Ishikawa (cell line): ENCODE results near the gene EPHA10.

ENCODE experiments used
- CEBPB ChIP-seq: IDR thresholded peaks from 2 replicates; pipeline ENCODE4 v1.6.1; 2012
- CREB1 ChIP-seq: IDR thresholded peaks from 2 replicates; pipeline ENCODE4 v1.6.1; 2012; ENCODE audit warnings: low read depth
- EGR1 ChIP-seq: IDR thresholded peaks from 2 replicates; pipeline ENCODE4 v1.6.1; 2012
- EP300 ChIP-seq: IDR thresholded peaks from 2 replicates; pipeline ENCODE4 v1.6.1; 2012; ENCODE audit warnings: borderline replicate concordance
- FOXM1 ChIP-seq: IDR thresholded peaks from 2 replicates; pipeline ENCODE4 v1.6.1; 2012; ENCODE audit warnings: low read depth, borderline replicate concordance
- NFIC ChIP-seq: IDR thresholded peaks from 2 replicates; pipeline ENCODE4 v1.6.1; 2012
- RAD21 ChIP-seq: IDR thresholded peaks from 2 replicates; pipeline ENCODE4 v1.6.1; 2012; ENCODE audit warnings: low read depth
- TAF1 ChIP-seq: IDR thresholded peaks from 2 replicates; pipeline ENCODE4 v1.6.1; 2012; ENCODE audit warnings: low read depth, mild to moderate bottlenecking
- TCF12 ChIP-seq: IDR thresholded peaks from 2 replicates; pipeline ENCODE4 v1.6.1; 2012; ENCODE audit warnings: low read depth
- TEAD4 ChIP-seq: IDR thresholded peaks from 2 replicates; pipeline ENCODE4 v1.6.1; 2012
- YY1 ChIP-seq: IDR thresholded peaks from 2 replicates; pipeline ENCODE4 v1.6.1; 2012; ENCODE audit warnings: low read depth
- ZBTB7A ChIP-seq: IDR thresholded peaks from 2 replicates; pipeline ENCODE4 v1.6.1; 2012; ENCODE audit warnings: low read depth
- TF ChIP-seq, protein P1 (sequence below): IDR thresholded peaks from 2 replicates; pipeline ENCODE4 v1.6.1; 2012
- TF ChIP-seq, protein P2 (sequence below): IDR thresholded peaks from 2 replicates; pipeline ENCODE4 v1.6.1; 2012; ENCODE audit warnings: low read depth, mild to moderate bottlenecking
- TF ChIP-seq, protein P3 (sequence below): IDR thresholded peaks from 2 replicates; pipeline ENCODE4 v1.6.1; 2012

EPHA10 gene

DNA sequence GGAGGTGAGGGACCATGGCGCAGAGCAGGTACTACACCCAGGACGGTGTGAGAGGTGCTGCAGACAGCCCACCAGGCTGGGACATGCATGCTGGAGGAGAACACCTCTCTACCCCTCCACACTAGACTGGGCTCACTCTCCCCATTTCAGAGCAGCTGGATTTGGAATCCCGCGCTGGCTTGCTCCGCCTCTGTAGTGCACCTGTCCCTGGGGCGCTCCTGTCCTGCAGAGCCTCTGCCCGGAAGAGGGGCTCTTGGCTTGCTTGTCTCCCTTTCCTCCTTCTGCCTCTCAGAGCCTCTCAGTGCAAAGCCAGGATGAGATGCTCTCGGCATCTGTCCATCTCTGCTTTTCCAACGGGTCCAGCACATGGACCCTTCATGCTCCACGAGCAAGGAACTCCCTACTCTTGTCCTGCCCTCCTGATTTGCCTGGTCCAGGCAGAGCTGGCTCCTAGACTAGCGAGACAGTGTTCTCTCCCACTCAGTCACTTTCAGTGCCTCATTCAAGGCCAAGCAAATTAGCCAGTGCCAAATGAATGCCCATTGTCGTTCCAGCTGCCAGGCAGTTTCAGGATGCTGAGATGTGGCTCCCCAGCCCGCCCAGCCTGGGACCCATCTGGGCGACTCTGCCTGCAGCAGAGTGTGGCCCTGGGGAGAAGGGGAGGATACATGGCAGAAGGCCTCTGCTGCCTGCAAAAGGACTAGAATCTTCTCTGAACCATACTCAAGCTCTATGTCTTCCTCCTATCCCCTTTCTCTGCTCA, 38.9 kb downstream of the EPHA10 start:
- TF ChIP-seq, protein P1, sequence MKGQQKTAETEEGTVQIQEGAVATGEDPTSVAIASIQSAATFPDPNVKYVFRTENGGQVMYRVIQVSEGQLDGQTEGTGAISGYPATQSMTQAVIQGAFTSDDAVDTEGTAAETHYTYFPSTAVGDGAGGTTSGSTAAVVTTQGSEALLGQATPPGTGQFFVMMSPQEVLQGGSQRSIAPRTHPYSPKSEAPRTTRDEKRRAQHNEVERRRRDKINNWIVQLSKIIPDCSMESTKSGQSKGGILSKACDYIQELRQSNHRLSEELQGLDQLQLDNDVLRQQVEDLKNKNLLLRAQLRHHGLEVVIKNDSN, result no peak
- TF ChIP-seq CREB1, result no peak
- TF ChIP-seq FOXM1, result no peak
- TF ChIP-seq TEAD4, result no peak
- no peak for TF ChIP-seq TAF1
- no peak for TF ChIP-seq EGR1
- no peak for TF ChIP-seq NFIC

DNA sequence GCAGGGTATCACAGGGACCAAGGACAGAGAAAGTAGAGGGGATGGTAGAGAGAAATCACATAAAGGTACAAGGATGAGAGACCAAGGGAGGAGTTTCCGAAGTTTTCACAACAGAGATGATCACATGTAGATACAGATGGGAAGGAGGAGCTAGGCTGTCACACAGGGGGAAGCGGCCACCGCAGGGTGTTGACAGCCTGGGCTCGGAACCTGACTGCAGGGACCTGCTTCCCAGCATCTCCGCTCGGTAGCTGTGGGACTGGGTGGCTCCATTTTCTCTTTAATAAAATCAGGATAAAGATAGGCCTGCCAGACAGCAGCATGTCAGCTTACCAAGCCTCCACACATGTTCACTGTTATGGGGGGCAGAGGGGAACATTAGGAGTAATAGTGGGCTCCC, 40.3 kb downstream of the EPHA10 start:
- no peak for TF ChIP-seq TEAD4
- no peak for TF ChIP-seq RAD21
- no peak for TF ChIP-seq FOXM1
- no peak for TF ChIP-seq EGR1
- TF ChIP-seq, protein P1, result no peak
- TF ChIP-seq, protein P2, sequence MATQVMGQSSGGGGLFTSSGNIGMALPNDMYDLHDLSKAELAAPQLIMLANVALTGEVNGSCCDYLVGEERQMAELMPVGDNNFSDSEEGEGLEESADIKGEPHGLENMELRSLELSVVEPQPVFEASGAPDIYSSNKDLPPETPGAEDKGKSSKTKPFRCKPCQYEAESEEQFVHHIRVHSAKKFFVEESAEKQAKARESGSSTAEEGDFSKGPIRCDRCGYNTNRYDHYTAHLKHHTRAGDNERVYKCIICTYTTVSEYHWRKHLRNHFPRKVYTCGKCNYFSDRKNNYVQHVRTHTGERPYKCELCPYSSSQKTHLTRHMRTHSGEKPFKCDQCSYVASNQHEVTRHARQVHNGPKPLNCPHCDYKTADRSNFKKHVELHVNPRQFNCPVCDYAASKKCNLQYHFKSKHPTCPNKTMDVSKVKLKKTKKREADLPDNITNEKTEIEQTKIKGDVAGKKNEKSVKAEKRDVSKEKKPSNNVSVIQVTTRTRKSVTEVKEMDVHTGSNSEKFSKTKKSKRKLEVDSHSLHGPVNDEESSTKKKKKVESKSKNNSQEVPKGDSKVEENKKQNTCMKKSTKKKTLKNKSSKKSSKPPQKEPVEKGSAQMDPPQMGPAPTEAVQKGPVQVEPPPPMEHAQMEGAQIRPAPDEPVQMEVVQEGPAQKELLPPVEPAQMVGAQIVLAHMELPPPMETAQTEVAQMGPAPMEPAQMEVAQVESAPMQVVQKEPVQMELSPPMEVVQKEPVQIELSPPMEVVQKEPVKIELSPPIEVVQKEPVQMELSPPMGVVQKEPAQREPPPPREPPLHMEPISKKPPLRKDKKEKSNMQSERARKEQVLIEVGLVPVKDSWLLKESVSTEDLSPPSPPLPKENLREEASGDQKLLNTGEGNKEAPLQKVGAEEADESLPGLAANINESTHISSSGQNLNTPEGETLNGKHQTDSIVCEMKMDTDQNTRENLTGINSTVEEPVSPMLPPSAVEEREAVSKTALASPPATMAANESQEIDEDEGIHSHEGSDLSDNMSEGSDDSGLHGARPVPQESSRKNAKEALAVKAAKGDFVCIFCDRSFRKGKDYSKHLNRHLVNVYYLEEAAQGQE, result no peak
- no peak for TF ChIP-seq CREB1
- TF ChIP-seq ZBTB7A, result no peak
- TF ChIP-seq NFIC, result no peak
- no peak for TF ChIP-seq TCF12
- TF ChIP-seq CEBPB, result no peak
- TF ChIP-seq, protein P3, sequence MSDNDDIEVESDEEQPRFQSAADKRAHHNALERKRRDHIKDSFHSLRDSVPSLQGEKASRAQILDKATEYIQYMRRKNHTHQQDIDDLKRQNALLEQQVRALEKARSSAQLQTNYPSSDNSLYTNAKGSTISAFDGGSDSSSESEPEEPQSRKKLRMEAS, result no peak
- TF ChIP-seq YY1, result no peak
- no peak for TF ChIP-seq TAF1
- no peak for TF ChIP-seq EP300

DNA sequence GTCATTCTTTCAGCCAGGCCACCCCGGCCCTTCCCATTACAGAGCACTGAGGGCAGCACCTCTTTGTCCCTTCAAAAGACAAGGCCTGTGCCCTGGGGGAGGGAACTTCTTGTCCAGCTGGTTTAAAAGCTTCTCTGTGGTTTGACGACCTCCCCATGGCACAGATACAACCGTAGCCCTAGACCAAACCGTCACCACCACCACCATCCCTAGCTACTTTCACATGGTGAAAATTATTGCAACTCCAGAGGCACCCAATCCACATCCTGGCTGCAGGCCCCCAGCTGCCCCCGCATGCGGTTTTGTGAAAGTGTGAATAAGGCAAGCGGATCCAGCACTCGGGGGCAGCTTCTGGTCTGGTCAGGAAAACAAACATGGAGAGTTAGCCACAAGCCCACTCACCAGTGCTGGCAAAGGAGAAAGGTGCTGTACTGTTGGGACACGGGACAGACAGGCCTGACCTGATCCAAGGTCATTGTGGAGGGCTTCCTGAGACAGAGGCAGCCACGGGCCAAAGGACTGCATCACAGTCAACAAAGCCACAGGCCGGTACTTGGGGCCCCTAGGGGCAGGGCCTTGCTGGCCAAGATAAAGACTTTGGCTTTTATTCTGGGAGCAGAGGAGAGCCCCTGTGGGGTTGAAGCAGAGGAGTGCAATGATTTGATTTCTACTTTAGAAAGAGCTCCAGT, 41.4 kb downstream of the EPHA10 start:
- no peak for TF ChIP-seq EGR1
- no peak for TF ChIP-seq CEBPB
- TF ChIP-seq TEAD4, result no peak
- TF ChIP-seq RAD21, result no peak
- TF ChIP-seq TAF1, result no peak
- no peak for TF ChIP-seq NFIC
- TF ChIP-seq, protein P3, result no peak
- TF ChIP-seq, protein P2, result no peak
- no peak for TF ChIP-seq ZBTB7A

DNA sequence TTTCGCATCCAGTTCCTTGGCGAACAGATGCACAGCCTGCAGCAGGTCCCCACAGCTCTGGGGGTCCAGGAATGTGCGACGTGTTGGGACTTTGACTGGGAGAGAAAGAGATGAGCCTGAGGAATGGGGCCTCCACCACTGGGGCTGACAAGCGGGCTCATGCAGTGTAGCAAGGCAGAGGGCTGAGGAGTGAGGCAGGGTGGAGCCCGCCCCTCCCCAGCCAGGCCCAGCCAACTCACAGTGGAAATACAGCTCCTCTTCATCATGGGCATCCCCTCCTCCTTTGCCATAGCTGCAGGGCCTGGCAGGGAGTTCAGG, 41.9 kb downstream of the EPHA10 start:
- TF ChIP-seq YY1 (no peak), ZBTB7A (no peak), FOXM1 (no peak), CEBPB (no peak), CREB1 (no peak), TCF12 (no peak), NFIC (no peak), TEAD4 (no peak), RAD21 (no peak), EP300 (no peak), TAF1 (no peak), EGR1 (no peak)
- TF ChIP-seq, protein P2, result no peak
- TF ChIP-seq, protein P3, result no peak
- TF ChIP-seq, protein P1, result no peak
